HCT116 (cell line): ENCODE measurements around the gene PAX1. TPM values are rescaled to one million over a fixed set of nuclear protein-coding genes. Genes with fewer than 3 reads are reported as not detected.

Experiments
- ATAC-seq: fragments of 200-7000 bp; cut with Tn5 transposase; 2 replicates; pipeline ENCODE4 v1.9.1; 2020; ENCODE audit warnings: mild to moderate bottlenecking, moderate library complexity
- BruUV-seq: library from RNA; stranded (reverse); fragments of 400-500 nt; replicated peaks from 2 replicates; lab custom pipeline; 2021; lab: Mats Ljungman, UMichigan
- CTCF ChIA-PET: fragments of 300-600 bp; sonication (Branson Sonifier 250); formaldehyde crosslinking; loops from one replicate; lab custom pipeline; 2021; ENCODE audit warnings: antibody characterized with exemption; lab: Charles Lee
- POLR2A ChIA-PET: fragments of 300-600, 350-600 bp; sonication (Branson Sonifier 250); formaldehyde crosslinking; loops from one replicate; lab custom pipeline; 2021; ENCODE audit warnings: antibody characterized with exemption; lab: Charles Lee
- RAD21 ChIA-PET, 2 experiments: fragments of 300-600 bp; sonication (Branson Sonifier 250); formaldehyde crosslinking; loops; one replicate each; lab custom pipeline; 2023; ENCODE audit warnings: low total read pairs in 2 of 2; ENCODE audit not compliant: uncharacterized antibody in 2 of 2, unreplicated experiment in 2 of 2, low non-redundant PET in 1 of 2; lab: Charles Lee
- DNase-seq: peaks from one replicate; pipeline ENCODE4 v3.0.0-alpha.2; 2010; ENCODE audit warnings: low read depth, low spot score
- H2AFZ ChIP-seq: fragments of 200-600 bp; shearing (Covaris generic), sonication (generic); 2 replicates; pipeline ENCODE4 v1.6.1; 2017; ENCODE audit warnings: low read depth, mixed run types, mixed read lengths, antibody characterized with exemption, low read length; ENCODE audit not compliant: poor library complexity, severe bottlenecking
- H3K27ac ChIP-seq: 2 replicates; pipeline ENCODE4 v1.5.1; 2012; ENCODE audit warnings: low read depth, low read length
- H3K27me3 ChIP-seq: fragments of 200-600 bp; sonication (generic); 2 replicates; pipeline ENCODE4 v1.6.1; 2016; ENCODE audit warnings: mixed run types, low read length, mixed read lengths; ENCODE audit not compliant: insufficient read depth
- H3K36me3 ChIP-seq, 2 experiments: fragments of 200-500 bp in 1 of 2; fragments of 200-600 bp in 1 of 2; sonication (Bioruptor generic) in 1 of 2; sonication (generic) in 1 of 2; 2 replicates each; pipeline versions ENCODE4 v1.5.1 to v1.6.1; 2014 to 2016; ENCODE audit warnings: low read length in 2 of 2, inconsistent platforms in 1 of 2, mixed read lengths in 1 of 2, mixed run types in 1 of 2; ENCODE audit not compliant: insufficient read depth in 2 of 2, control insufficient read depth in 1 of 2
- H3K4me1 ChIP-seq, 2 experiments: fragments of 200-600 bp in 1 of 2; sonication (generic) in 1 of 2; 2 replicates each; pipeline versions ENCODE4 v1.5.1 to v1.6.1; 2012 to 2017; ENCODE audit warnings: low read length in 2 of 2, inconsistent platforms in 1 of 2, mild to moderate bottlenecking in 1 of 2, mixed read lengths in 1 of 2, mixed run types in 1 of 2, moderate library complexity in 1 of 2; ENCODE audit not compliant: insufficient read depth in 2 of 2, control insufficient read depth in 1 of 2
- H3K4me2 ChIP-seq: fragments of 200-600 bp; sonication (generic); 2 replicates; pipeline ENCODE4 v1.6.1; 2017; ENCODE audit warnings: mixed run types, low read length, mixed read lengths
- H3K4me3 ChIP-seq, 2 experiments: fragments of 200-600 bp in 1 of 2; sonication (generic) in 1 of 2; replicated peaks in 1 of 2; 2 replicates each; pipeline ENCODE4 v1.5.1; 2011 to 2016; ENCODE audit warnings: low read length in 2 of 2, control low read depth in 1 of 2, low read depth in 1 of 2, mild to moderate bottlenecking in 1 of 2, mixed read lengths in 1 of 2, mixed run types in 1 of 2
- H3K79me2 ChIP-seq: fragments of 200-600 bp; sonication (generic); 2 replicates; pipeline ENCODE4 v1.6.1; 2017; ENCODE audit warnings: mild to moderate bottlenecking, mixed run types, low read length, moderate library complexity, mixed read lengths; ENCODE audit not compliant: insufficient read depth
- H3K9ac ChIP-seq: fragments of 200-600 bp; sonication (generic); 2 replicates; pipeline ENCODE4 v1.6.1; 2016; ENCODE audit warnings: low read length, mixed read lengths
- H3K9me2 ChIP-seq: fragments of 200-600 bp; sonication (generic), shearing (Covaris generic); 2 replicates; pipeline ENCODE4 v1.6.1; 2017; ENCODE audit warnings: mixed run types, mild to moderate bottlenecking, moderate library complexity; ENCODE audit not compliant: insufficient read depth
- H3K9me3 ChIP-seq, 2 experiments: fragments of 200-500 bp in 1 of 2; fragments of 200-600 bp in 1 of 2; sonication (Bioruptor generic) in 1 of 2; sonication (generic) in 1 of 2; 2 replicates each; pipeline ENCODE4 v1.6.1; 2014 to 2017; ENCODE audit warnings: low read length in 2 of 2, mixed read lengths in 2 of 2, inconsistent platforms in 1 of 2, low read depth in 1 of 2, mild to moderate bottlenecking in 1 of 2, mixed run types in 1 of 2, moderate library complexity in 1 of 2; ENCODE audit not compliant: control insufficient read depth in 1 of 2, insufficient read depth in 1 of 2
- H4K20me1 ChIP-seq: fragments of 200-600 bp; sonication (generic), shearing (Covaris generic); 2 replicates; pipeline ENCODE4 v1.6.1; 2017; ENCODE audit warnings: mixed run types, mild to moderate bottlenecking, moderate library complexity; ENCODE audit not compliant: insufficient read depth
- CBX3 ChIP-seq: IDR thresholded peaks from 2 replicates; pipeline ENCODE4 v1.6.1; 2012; ENCODE audit warnings: low read depth
- EZH2 ChIP-seq: fragments of 200-600 bp; sonication (generic); IDR thresholded peaks from 2 replicates; pipeline ENCODE4 v1.6.1; 2017; ENCODE audit warnings: antibody characterized with exemption, mixed run types
- REST ChIP-seq: IDR thresholded peaks from 2 replicates; pipeline ENCODE4 v1.6.1; 2012; ENCODE audit warnings: low read depth
- SP1 ChIP-seq: IDR thresholded peaks from 2 replicates; pipeline ENCODE4 v1.6.1; 2012; ENCODE audit warnings: low read depth
- SRF ChIP-seq: IDR thresholded peaks from 2 replicates; pipeline ENCODE4 v1.6.1; 2012; ENCODE audit warnings: low read depth
- intact Hi-C: fragments of 100-400 bp; cut with micrococcal nuclease; formaldehyde crosslinking; loops from 2 replicates; pipeline ENCODE4 v1.10.0; 2022
- total RNA-seq: library from RNA; stranded (reverse); gene quantifications from one replicate; pipeline ENCODE4 v1.2.1, GENCODE V29; 2021; ENCODE audit not compliant: unreplicated experiment

PAX1 gene
- total RNA-seq, 1 experiment from 2014 or later, result not detected

GRCh38 chr20:21767200-21767738, 61.8 kb downstream of the PAX1 start:
- Histone ChIP-seq H3K79me2 (no peaks in the 10 kb centered on the region), H3K9me2 (no peaks in the 10 kb centered on the region)
- intact Hi-C loops, result no loop called here

More at GRCh38 chr20:21767200-21767738, 61.8 kb downstream of the PAX1 start:
- H3K4me2 ChIP-seq, result no peak overlapping the region
- ChIA-PET CTCF (no interaction called here), POLR2A (no interaction called here), RAD21 (no interaction called here)
- H3K27ac ChIP-seq, result no peak overlapping the region
- no peaks in the 10 kb centered on the region for H3K36me3 ChIP-seq
- no peak for TF ChIP-seq SP1
- no peak for TF ChIP-seq SRF
- no peak for TF ChIP-seq CBX3
- TF ChIP-seq REST, result no peak
- TF ChIP-seq EZH2, result no peak
- no peaks in the 10 kb centered on the region for H4K20me1 ChIP-seq
- no peaks in the 10 kb centered on the region for H3K4me1 ChIP-seq
- H3K9ac ChIP-seq, result no peak overlapping the region
- peaks cover 0 to 17% of the 10 kb centered on the region in 2 experiments; a peak in 1 of 4 replicates for H3K9me3 ChIP-seq
- ATAC-seq, result no peak
- H3K4me3 ChIP-seq, result no peak overlapping the region
- DNase-seq, result no peak
- H2AFZ ChIP-seq, result no peak overlapping the region
- BruUV-seq, result no TSS peak
- H3K27me3 ChIP-seq, result no peaks in the 10 kb centered on the region
